Endothelial cell of umbilical vein (primary cell): ENCODE data around the gene MED8. TPM values are rescaled to one million over a fixed set of nuclear protein-coding genes. Genes with fewer than 3 reads are reported as not detected.

ENCODE experiments used
- BruUV-seq: library from RNA; stranded (reverse); fragments of 400-500 nt; replicated peaks from 2 replicates; lab custom pipeline; 2021; lab: Mats Ljungman, UMichigan
- CTCF ChIA-PET: fragments of 300-600, 350-600 bp; sonication (Branson Sonifier 250); formaldehyde crosslinking; loops from one replicate; lab custom pipeline; 2021; ENCODE audit warnings: antibody characterized with exemption, inconsistent platforms; lab: Charles Lee
- POLR2A ChIA-PET: fragments of 300-600, 350-600 bp; sonication (Branson Sonifier 250); formaldehyde crosslinking; loops from one replicate; lab custom pipeline; 2021; ENCODE audit warnings: antibody characterized with exemption, inconsistent platforms; lab: Charles Lee
- DNase-seq: peaks from one replicate; pipeline ENCODE4 v3.0.0-alpha.2; 2011; ENCODE audit warnings: low read depth, low spot score
- FAIRE-seq: peaks from 2 replicates; lab custom pipeline; 2011; peaks lifted over from hg19 to GRCh38; lab: Jason Lieb, UNC
- H2AFZ ChIP-seq: 2 replicates; pipeline ENCODE4 v1.6.0; 2012; ENCODE audit warnings: low read depth, low read length, control low read depth, inconsistent platforms
- H3K27ac ChIP-seq: 2 replicates; pipeline ENCODE4 v1.5.1; 2011; ENCODE audit warnings: low read depth, mild to moderate bottlenecking, control low read depth, low read length, moderate library complexity; ENCODE audit not compliant: insufficient read depth
- H3K27me3 ChIP-seq, 2 experiments: 2 replicates each; pipeline versions ENCODE4 v1.6.0 to v1.6.1; 2011; ENCODE audit warnings: low read length in 2 of 2, mixed read lengths in 1 of 2; ENCODE audit not compliant: control insufficient read depth in 2 of 2, insufficient read depth in 2 of 2
- H3K36me3 ChIP-seq, 2 experiments: 2 replicates in 1 of 2; 3 replicates in 1 of 2; pipeline ENCODE4 v1.5.1; 2011; ENCODE audit warnings: low read length in 2 of 2, mild to moderate bottlenecking in 1 of 2, moderate library complexity in 1 of 2; ENCODE audit not compliant: control insufficient read depth in 2 of 2, insufficient read depth in 2 of 2; ENCODE audit errors: extremely low read depth in 1 of 2
- H3K4me1 ChIP-seq: 3 replicates; pipeline ENCODE4 v1.5.1; 2011; ENCODE audit warnings: mild to moderate bottlenecking, low read length; ENCODE audit not compliant: control insufficient read depth, insufficient read depth; ENCODE audit errors: extremely low read depth
- H3K4me2 ChIP-seq: 2 replicates; pipeline ENCODE4 v1.6.1; 2011; ENCODE audit warnings: low read length, control low read depth, mixed read lengths; ENCODE audit not compliant: insufficient read depth
- H3K4me3 ChIP-seq, 3 experiments: fragments of 200-600 bp in 1 of 3; sonication (generic), shearing (Covaris generic) in 1 of 3; replicated peaks in 1 of 3; 2 replicates each; pipeline ENCODE4 v1.5.1; 2011 to 2016; ENCODE audit warnings: control low read depth in 3 of 3, low read length in 3 of 3, mild to moderate bottlenecking in 2 of 3, inconsistent platforms in 1 of 3, low read depth in 1 of 3, moderate library complexity in 1 of 3; ENCODE audit not compliant: insufficient read depth in 1 of 3
- H3K79me2 ChIP-seq: 2 replicates; pipeline ENCODE4 v1.6.0; 2012; ENCODE audit warnings: low read length, inconsistent platforms; ENCODE audit not compliant: control insufficient read depth, insufficient read depth
- H3K9ac ChIP-seq: replicated peaks from 2 replicates; pipeline ENCODE3; 2011; ENCODE audit warnings: low read length, control low read depth; ENCODE audit not compliant: insufficient read depth; ENCODE audit errors: extremely low read depth
- H3K9me1 ChIP-seq: replicated peaks from 3 replicates; pipeline ENCODE4 v1.6.0; 2011; ENCODE audit warnings: mild to moderate bottlenecking, low read length; ENCODE audit not compliant: control insufficient read depth, insufficient read depth; ENCODE audit errors: extremely low read depth
- H3K9me3 ChIP-seq: replicated peaks from 2 replicates; pipeline ENCODE4 v1.5.1; 2012; ENCODE audit warnings: low read length, inconsistent platforms; ENCODE audit not compliant: control insufficient read depth, insufficient read depth
- H4K20me1 ChIP-seq: replicated peaks from 2 replicates; pipeline ENCODE3; 2011; ENCODE audit warnings: mild to moderate bottlenecking, low read length; ENCODE audit not compliant: control insufficient read depth, insufficient read depth; ENCODE audit errors: extremely low read depth
- EZH2 ChIP-seq: IDR thresholded peaks from 2 replicates; pipeline ENCODE4 v1.6.1; 2012; ENCODE audit warnings: borderline replicate concordance, low read depth, mild to moderate bottlenecking, moderate library complexity, low read length, inconsistent platforms; ENCODE audit not compliant: severe bottlenecking
- MYC ChIP-seq: IDR thresholded peaks from one replicate; pipeline ENCODE4 v1.6.1; 2011; ENCODE audit warnings: mild to moderate bottlenecking, low read depth, low read length
- POLR2A ChIP-seq: IDR thresholded peaks from 2 replicates; pipeline ENCODE4 v1.6.1; 2012; ENCODE audit warnings: low read depth, mild to moderate bottlenecking, control low read depth, low read length
- POLR2AphosphoS5 ChIP-seq: IDR thresholded peaks from 2 replicates; pipeline ENCODE4 v1.6.1; 2012; ENCODE audit warnings: low read depth, mild to moderate bottlenecking, control low read depth, low read length, moderate library complexity; ENCODE audit not compliant: insufficient read depth
- dilution Hi-C: fragments of 300-500 bp; cut with MboI; formaldehyde crosslinking; loops from one replicate; pipeline ENCODE4 v1.15.0; 2019; ENCODE audit warnings: low sequenced_read_pairs; ENCODE audit not compliant: extremely low pct_ligation_motif_present
- intact Hi-C: fragments of 100-400 bp; cut with micrococcal nuclease; formaldehyde crosslinking; loops from one replicate; pipeline ENCODE4 v1.10.0; 2022
- polyA plus RNA-seq, 4 experiments: library from polyadenylated mRNA; depleted of rRNA in 3 of 4; stranded (reverse) in 3 of 4; unstranded in 1 of 4; fragments of >200 nt; gene quantifications; 2 replicates each; pipeline versions ENCODE4 v1.2.1 to v1.2.3, GENCODE V29; 2011 to 2012; ENCODE audit warnings: missing spikeins in 1 of 4
- total RNA-seq: library from RNA; stranded (reverse); gene quantifications from 2 replicates; pipeline ENCODE4 v1.2.3, GENCODE V29; 2021
- TF ChIP-seq, protein P1 (sequence below), 2 donors: IDR thresholded peaks; 1 replicate in 1 of 2; 2 replicates in 1 of 2; pipeline ENCODE4 v1.5.1; 2011; ENCODE audit warnings: low read length in 2 of 2, mild to moderate bottlenecking in 2 of 2, moderate library complexity in 2 of 2, control low read depth in 1 of 2, inconsistent platforms in 1 of 2, low read depth in 1 of 2; ENCODE audit not compliant: insufficient read depth in 1 of 2; ENCODE audit errors: extremely low read depth in 1 of 2

Gene MED8
- total and polyA plus RNA-seq, 2 donors (not counting 3 experiments of a cell fraction or from before 2014, with no cell fraction given), result 19.6 to 45.6 TPM

DNA sequence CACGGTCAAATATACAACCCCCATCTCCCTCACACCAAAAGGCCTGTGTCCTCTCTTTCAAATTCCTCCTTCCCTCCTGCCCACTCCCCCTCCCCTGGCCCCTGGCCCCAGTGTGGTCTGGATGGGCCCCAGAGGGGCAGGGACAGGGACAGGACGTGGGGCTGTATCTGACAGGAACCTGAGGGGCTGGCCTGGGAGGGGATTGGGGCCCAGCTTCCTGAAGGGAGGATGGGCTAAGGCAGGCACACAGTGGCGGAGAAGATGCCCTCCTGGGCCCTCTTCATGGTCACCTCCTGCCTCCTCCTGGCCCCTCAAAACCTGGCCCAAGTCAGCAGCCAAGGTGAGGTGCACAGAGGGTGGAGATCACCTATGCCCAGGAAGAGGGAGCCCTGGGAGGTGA, 52.0 kb downstream of the MED8 start, which contains the start of gene MPL:
Gene MPL, plus strand, starts transcription at position 231 of the 400 bp plus-strand sequence. Its CDS starts 31 bp downstream, at position 262.
- ChIA-PET POLR2A (no interaction called here), CTCF (no interaction called here)
- no peak within 1 kb of the TSS for H2AFZ ChIP-seq

More for the DNA sequence above, 52.0 kb downstream of the MED8 start, which contains the start of gene MPL:
- peaks cover 0 to 2% of the 10 kb centered on the region in 2 experiments for H3K27me3 ChIP-seq
- H3K36me3 ChIP-seq, result no peaks in the 10 kb centered on the region
- DNase-seq, result no peak
- H3K27ac ChIP-seq, result no peak within 1 kb of the TSS
- no peak within 1 kb of the TSS for H3K4me2 ChIP-seq
- no peaks in the 10 kb centered on the region for H3K9me3 ChIP-seq
- H3K79me2 ChIP-seq, result no peaks in the 10 kb centered on the region
- no peaks in the 10 kb centered on the region for H3K9me1 ChIP-seq
- intact Hi-C loops (no loop called here), dilution Hi-C loops (no loop called here)
- no peak within 1 kb of the TSS for H3K9ac ChIP-seq
- H3K4me3 ChIP-seq, result no peak within 1 kb of the TSS
- FAIRE-seq, result no peak
- TF ChIP-seq POLR2AphosphoS5 (no peak), EZH2 (no peak), POLR2A (no peak), MYC (no peak)
- TF ChIP-seq, protein P1, sequence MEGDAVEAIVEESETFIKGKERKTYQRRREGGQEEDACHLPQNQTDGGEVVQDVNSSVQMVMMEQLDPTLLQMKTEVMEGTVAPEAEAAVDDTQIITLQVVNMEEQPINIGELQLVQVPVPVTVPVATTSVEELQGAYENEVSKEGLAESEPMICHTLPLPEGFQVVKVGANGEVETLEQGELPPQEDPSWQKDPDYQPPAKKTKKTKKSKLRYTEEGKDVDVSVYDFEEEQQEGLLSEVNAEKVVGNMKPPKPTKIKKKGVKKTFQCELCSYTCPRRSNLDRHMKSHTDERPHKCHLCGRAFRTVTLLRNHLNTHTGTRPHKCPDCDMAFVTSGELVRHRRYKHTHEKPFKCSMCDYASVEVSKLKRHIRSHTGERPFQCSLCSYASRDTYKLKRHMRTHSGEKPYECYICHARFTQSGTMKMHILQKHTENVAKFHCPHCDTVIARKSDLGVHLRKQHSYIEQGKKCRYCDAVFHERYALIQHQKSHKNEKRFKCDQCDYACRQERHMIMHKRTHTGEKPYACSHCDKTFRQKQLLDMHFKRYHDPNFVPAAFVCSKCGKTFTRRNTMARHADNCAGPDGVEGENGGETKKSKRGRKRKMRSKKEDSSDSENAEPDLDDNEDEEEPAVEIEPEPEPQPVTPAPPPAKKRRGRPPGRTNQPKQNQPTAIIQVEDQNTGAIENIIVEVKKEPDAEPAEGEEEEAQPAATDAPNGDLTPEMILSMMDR (IDR thresholded peaks at IDR 0.05; ENCODE audit: extremely low read depth in 1 of 2, insufficient read depth in 1 of 2, low read depth in 1 of 2, low read length in 2 of 2), result no peak
- no peaks in the 10 kb centered on the region for H4K20me1 ChIP-seq
- H3K4me1 ChIP-seq, result no peaks in the 10 kb centered on the region
- no TSS peak for BruUV-seq
